A673 (cell line): ENCODE results near the gene ZP2. TPM values are rescaled to one million over a fixed set of nuclear protein-coding genes. Genes with fewer than 3 reads are reported as not detected.
"Not testable (repeated sequence)": the region's sequence is repeated elsewhere in the genome, so short reads cannot be mapped to it uniquely, and the experiment has no call there.

ENCODE experiments used
- BruUV-seq: library from RNA; stranded (reverse); fragments of 400-500 nt; replicated peaks from 2 replicates; lab custom pipeline; 2021; lab: Mats Ljungman, UMichigan
- CTCF ChIA-PET: fragments of 300-600 bp; sonication (Branson Sonifier 250); formaldehyde crosslinking; loops from one replicate; lab custom pipeline; 2022; ENCODE audit warnings: antibody characterized with exemption; lab: Charles Lee
- POLR2A ChIA-PET: fragments of 300-600 bp; sonication (Branson Sonifier 250); formaldehyde crosslinking; loops from one replicate; lab custom pipeline; 2022; ENCODE audit warnings: antibody characterized with exemption; ENCODE audit not compliant: low non-redundant PET; lab: Charles Lee
- DNase-seq: peaks from one replicate; pipeline ENCODE4 v3.0.0-alpha.2; 2015; ENCODE audit warnings: low spot score
- H3K27ac ChIP-seq: fragments of 200-600 bp; sonication (generic); 2 replicates; pipeline ENCODE4 v1.5.1; 2016; ENCODE audit warnings: mixed run types, low read depth, mild to moderate bottlenecking, mixed read lengths, antibody characterized with exemption, low read length; ENCODE audit not compliant: poor library complexity, severe bottlenecking
- H3K27me3 ChIP-seq: fragments of 200-600 bp; sonication (generic); replicated peaks from 2 replicates; pipeline ENCODE4 v1.6.1; 2017; ENCODE audit warnings: mixed run types, low read depth, mild to moderate bottlenecking, mixed read lengths, antibody characterized with exemption, low read length; ENCODE audit not compliant: insufficient read depth, poor library complexity
- H3K36me3 ChIP-seq: fragments of 200-600 bp; sonication (generic); 2 replicates; pipeline ENCODE4 v1.6.1; 2016; ENCODE audit warnings: mixed run types, mild to moderate bottlenecking, mixed read lengths, antibody characterized with exemption, low read length; ENCODE audit not compliant: insufficient read depth, poor library complexity, severe bottlenecking
- H3K4me1 ChIP-seq: fragments of 200-600 bp; sonication (generic); 2 replicates; pipeline ENCODE4 v1.6.1; 2017; ENCODE audit warnings: mixed run types, mild to moderate bottlenecking, mixed read lengths, antibody characterized with exemption, low read length; ENCODE audit not compliant: insufficient read depth, poor library complexity, severe bottlenecking
- H3K4me3 ChIP-seq: fragments of 200-600 bp; sonication (generic); 2 replicates; pipeline ENCODE4 v1.5.1; 2016; ENCODE audit warnings: low read depth, mixed run types, mild to moderate bottlenecking, mixed read lengths, low read length; ENCODE audit not compliant: poor library complexity, severe bottlenecking
- H3K9me3 ChIP-seq: fragments of 200-600 bp; sonication (generic); 2 replicates; pipeline ENCODE4 v1.6.1; 2016; ENCODE audit warnings: mixed run types, low read depth, mild to moderate bottlenecking, mixed read lengths, antibody characterized with exemption, low read length; ENCODE audit not compliant: poor library complexity, severe bottlenecking
- EZH2 ChIP-seq: fragments of 200-600 bp; sonication (generic); IDR thresholded peaks from 2 replicates; pipeline ENCODE4 v1.6.1; 2017; ENCODE audit warnings: borderline replicate concordance, low read depth, mild to moderate bottlenecking, mixed read lengths, antibody characterized with exemption, low read length; ENCODE audit not compliant: poor library complexity, severe bottlenecking
- intact Hi-C: fragments of 100-400 bp; cut with micrococcal nuclease; formaldehyde crosslinking; loops from one replicate; pipeline ENCODE4 v1.10.0; 2022; ENCODE audit not compliant: unreplicated experiment
- total RNA-seq: library from RNA; stranded (reverse); gene quantifications from 2 replicates; pipeline ENCODE4 v1.2.3, GENCODE V29; 2021
- TF ChIP-seq, protein P1 (sequence below): fragments of 300-800, 200-600 bp; sonication (generic); conservative IDR thresholded peaks from 2 replicates; pipeline ENCODE4 v1.5.1; 2017; ENCODE audit warnings: low read depth, mild to moderate bottlenecking, antibody characterized with exemption, low read length, moderate library complexity, mixed read lengths

ZP2 gene
- total RNA-seq, 1 experiment from 2014 or later, result not detected

DNA sequence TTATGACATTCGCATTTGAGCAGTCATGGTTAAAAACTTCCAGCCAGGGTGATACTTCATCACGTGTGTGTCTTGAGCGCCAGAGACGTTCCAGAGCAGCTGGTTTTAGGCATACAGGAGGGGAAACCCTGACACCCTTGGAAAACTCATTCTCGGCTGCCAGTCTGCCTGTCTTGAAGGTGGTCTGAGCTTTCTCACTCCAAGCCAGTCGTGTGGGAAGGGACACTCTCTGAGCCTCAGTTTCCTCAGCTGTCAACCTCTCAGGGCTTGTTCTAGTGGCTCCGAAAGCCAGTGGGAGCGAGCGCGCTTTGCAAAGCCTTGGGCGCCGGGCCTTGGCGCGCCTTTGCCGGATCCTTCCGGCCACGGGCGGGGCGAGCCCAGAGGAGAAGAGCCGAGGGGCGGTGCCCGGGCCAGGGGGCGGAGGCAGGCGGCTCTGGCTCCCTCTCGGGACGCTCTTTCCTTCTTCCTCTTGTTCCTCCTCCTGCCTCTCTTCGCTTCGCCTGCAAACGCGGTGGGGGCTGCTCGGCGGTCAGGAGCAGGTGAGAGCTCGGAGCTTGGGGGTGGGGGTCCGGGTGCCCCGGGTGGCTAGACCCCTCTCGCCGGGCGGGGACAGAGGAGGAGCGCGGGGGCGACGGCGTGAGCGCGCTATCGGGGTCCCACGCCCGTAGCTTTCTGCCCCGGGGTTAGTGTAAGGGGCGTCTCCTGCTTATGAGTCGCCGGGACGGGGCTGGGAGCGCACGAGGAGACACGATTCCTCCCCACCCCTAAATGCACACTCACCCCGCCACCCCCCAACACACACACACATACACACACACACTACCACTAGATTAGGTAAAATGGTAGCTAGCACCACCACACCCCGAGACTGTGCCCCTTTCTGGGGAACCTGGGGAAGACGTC lies 52.9 kb downstream of the ZP2 start, which contains the start of gene LDAF1:
Gene LDAF1, plus strand, starts transcription at position 467 of the 903 bp plus-strand sequence. CDS start 2,509 bp downstream, outside the sequence.
- H3K9me3 ChIP-seq, result no peaks in the 10 kb centered on the region
- H3K27ac ChIP-seq, result peak within 1 kb of the TSS; percentile 36
- H3K4me3 ChIP-seq, result peak within 1 kb of the TSS; percentile 67
- peaks cover 19% of the 10 kb centered on the region for H3K4me1 ChIP-seq
- ChIA-PET CTCF (interaction anchor here (3.2 kb wide), 1 partner anchor 143 kb away, joined by 27 read pairs; no protein-coding TSS in a partner anchor), POLR2A (interaction anchor here (0.6 kb wide), 1 partner anchor 58 kb away, joined by 3 read pairs; no protein-coding TSS in a partner anchor)
- intact Hi-C loops, result loop anchor here (5.0 kb wide), 2 partner anchors 399 to 1164 kb away; no protein-coding TSS in a partner anchor
- no TSS peak for BruUV-seq
- H3K27me3 ChIP-seq, result no peaks in the 10 kb centered on the region
- peak; percentile 88 for DNase-seq
- TF ChIP-seq, protein P1, sequence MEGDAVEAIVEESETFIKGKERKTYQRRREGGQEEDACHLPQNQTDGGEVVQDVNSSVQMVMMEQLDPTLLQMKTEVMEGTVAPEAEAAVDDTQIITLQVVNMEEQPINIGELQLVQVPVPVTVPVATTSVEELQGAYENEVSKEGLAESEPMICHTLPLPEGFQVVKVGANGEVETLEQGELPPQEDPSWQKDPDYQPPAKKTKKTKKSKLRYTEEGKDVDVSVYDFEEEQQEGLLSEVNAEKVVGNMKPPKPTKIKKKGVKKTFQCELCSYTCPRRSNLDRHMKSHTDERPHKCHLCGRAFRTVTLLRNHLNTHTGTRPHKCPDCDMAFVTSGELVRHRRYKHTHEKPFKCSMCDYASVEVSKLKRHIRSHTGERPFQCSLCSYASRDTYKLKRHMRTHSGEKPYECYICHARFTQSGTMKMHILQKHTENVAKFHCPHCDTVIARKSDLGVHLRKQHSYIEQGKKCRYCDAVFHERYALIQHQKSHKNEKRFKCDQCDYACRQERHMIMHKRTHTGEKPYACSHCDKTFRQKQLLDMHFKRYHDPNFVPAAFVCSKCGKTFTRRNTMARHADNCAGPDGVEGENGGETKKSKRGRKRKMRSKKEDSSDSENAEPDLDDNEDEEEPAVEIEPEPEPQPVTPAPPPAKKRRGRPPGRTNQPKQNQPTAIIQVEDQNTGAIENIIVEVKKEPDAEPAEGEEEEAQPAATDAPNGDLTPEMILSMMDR, result no peak
- no peak for TF ChIP-seq EZH2
- H3K36me3 ChIP-seq, result no peaks in the 10 kb centered on the region

- no TSS peak for BruUV-seq
- H3K4me1 ChIP-seq, result peaks cover 14% of the 10 kb centered on the region
- intact Hi-C loops, result loop anchor here (2.0 to 5.0 kb wide), 3 partner anchors 143 to 1165 kb away; no protein-coding TSS in a partner anchor
- no peaks in the 10 kb centered on the region for H3K36me3 ChIP-seq
- no peak overlapping the region for H3K27ac ChIP-seq
- POLR2A ChIA-PET, result no interaction called here
- DNase-seq, result no peak
- no peak overlapping the region for H3K4me3 ChIP-seq
- CTCF ChIA-PET, result interaction anchor here (0.6 to 3.2 kb wide), 3 partner anchors 97 to 144 kb away, joined by 3 to 27 read pairs (median 5); no protein-coding TSS in a partner anchor
- TF ChIP-seq, protein P1, result no peak
- TF ChIP-seq EZH2, result no peak
- no peaks in the 10 kb centered on the region for H3K9me3 ChIP-seq
- no peaks in the 10 kb centered on the region for H3K27me3 ChIP-seq
Observed at GRCh38 chr16:21157632-21158031, 53.7 kb downstream of the ZP2 start.

GRCh38 chr16:21156767-21157467 lies 54.5 kb downstream of the ZP2 start:
- Histone ChIP-seq H3K4me1 (peaks cover 13% of the 10 kb centered on the region), H3K27me3 (no peaks in the 10 kb centered on the region), H3K4me3 (no peak overlapping the region), H3K36me3 (no peaks in the 10 kb centered on the region), H3K9me3 (no peaks in the 10 kb centered on the region), H3K27ac (no peak overlapping the region)
- DNase-seq, result peak; percentile 76
- intact Hi-C loops, result loop anchor here (2.0 to 5.0 kb wide), 3 partner anchors 144 to 1165 kb away; no protein-coding TSS in a partner anchor
- POLR2A ChIA-PET, result interaction anchor here (0.6 kb wide), 1 partner anchor 39 kb away, joined by 4 read pairs; no protein-coding TSS in a partner anchor
- BruUV-seq, result no TSS peak
- no peak for TF ChIP-seq EZH2
- TF ChIP-seq, protein P1, result peak; percentile 74
- CTCF ChIA-PET, result interaction anchor here (0.6 to 3.2 kb wide), 5 partner anchors 32 to 144 kb away, joined by 3 to 27 read pairs (median 5); no protein-coding TSS in a partner anchor

DNA sequence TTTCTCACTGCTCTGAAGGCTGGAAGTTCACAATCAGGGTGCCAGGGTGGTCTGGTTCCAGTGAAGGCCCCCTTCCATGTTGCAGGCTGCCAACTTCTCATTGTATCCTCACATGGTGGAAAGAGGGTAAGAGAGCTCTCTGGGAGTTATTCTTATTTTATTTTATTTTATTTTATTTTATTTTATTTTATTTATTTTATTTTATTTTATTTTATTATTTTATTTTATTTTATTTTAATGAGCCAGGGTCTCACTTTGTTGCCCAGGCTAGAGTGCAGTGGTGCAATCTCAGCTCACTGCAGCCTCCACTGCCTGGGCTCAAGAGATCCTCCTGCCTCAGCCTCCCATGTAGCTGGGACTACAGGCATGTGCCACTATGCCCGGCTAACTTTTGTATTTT lies 55.4 kb downstream of the ZP2 start:
- POLR2A ChIA-PET, result not testable (repeated sequence)

More for the DNA sequence above, 55.4 kb downstream of the ZP2 start:
- not testable (repeated sequence) for BruUV-seq, H3K27ac ChIP-seq, H3K36me3 ChIP-seq, H3K27me3 ChIP-seq, H3K9me3 ChIP-seq, H3K4me3 ChIP-seq, DNase-seq
- CTCF ChIA-PET, result interaction anchor here (3.2 kb wide), 1 partner anchor 145 kb away, joined by 27 read pairs; no protein-coding TSS in a partner anchor
- intact Hi-C loops, result loop anchor here (2.0 to 5.0 kb wide), 3 partner anchors 145 to 1166 kb away; no protein-coding TSS in a partner anchor
- H3K4me1 ChIP-seq, result peaks cover 13% of the 10 kb centered on the region
